B cell (primary cell): ENCODE measurements around the gene TNF.

Experiments used
- EZH2 ChIP-seq: IDR thresholded peaks from 2 replicates; pipeline ENCODE4 v1.6.1; 2012; ENCODE audit warnings: borderline replicate concordance, low read depth, mild to moderate bottlenecking, moderate library complexity, low read length; ENCODE audit not compliant: insufficient read depth, poor library complexity, severe bottlenecking
- TF ChIP-seq, protein P1 (sequence below): fragments of 200-600 bp; IDR thresholded peaks from one replicate; pipeline ENCODE4 v1.8.0; 2022; ENCODE audit warnings: antibody characterized with exemption, mild to moderate bottlenecking

DNA sequence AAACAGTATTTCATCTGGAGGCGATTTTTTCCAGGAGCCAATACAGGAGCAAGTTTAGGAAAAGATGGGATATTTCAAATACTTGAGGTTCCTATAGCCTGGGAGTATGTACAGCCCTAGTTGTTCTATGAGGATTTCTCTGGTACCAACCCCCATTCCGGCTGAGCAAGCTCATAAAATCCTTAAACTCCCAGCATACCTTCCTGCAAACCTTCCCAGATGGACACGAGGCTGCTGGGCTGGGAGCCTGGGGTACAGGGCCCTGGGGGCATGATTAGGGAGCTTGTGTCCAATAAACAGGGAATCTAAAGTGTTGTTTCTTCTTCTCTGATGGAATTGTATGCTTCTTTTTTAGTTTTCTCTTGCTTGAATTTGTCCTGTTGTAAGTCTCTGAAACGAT, 46.6 kb downstream of the TNF start:
- TF ChIP-seq, protein P1, sequence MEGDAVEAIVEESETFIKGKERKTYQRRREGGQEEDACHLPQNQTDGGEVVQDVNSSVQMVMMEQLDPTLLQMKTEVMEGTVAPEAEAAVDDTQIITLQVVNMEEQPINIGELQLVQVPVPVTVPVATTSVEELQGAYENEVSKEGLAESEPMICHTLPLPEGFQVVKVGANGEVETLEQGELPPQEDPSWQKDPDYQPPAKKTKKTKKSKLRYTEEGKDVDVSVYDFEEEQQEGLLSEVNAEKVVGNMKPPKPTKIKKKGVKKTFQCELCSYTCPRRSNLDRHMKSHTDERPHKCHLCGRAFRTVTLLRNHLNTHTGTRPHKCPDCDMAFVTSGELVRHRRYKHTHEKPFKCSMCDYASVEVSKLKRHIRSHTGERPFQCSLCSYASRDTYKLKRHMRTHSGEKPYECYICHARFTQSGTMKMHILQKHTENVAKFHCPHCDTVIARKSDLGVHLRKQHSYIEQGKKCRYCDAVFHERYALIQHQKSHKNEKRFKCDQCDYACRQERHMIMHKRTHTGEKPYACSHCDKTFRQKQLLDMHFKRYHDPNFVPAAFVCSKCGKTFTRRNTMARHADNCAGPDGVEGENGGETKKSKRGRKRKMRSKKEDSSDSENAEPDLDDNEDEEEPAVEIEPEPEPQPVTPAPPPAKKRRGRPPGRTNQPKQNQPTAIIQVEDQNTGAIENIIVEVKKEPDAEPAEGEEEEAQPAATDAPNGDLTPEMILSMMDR = no peak
- no peak for TF ChIP-seq EZH2
